IPS-18a (cell line): ENCODE results near the gene RNF220.

ENCODE experiments used
- H3K27ac ChIP-seq: one replicate; pipeline ENCODE4 v1.5.1; 2013; ENCODE audit warnings: low read length
- H3K27me3 ChIP-seq: one replicate; pipeline ENCODE4 v1.6.1; 2013; ENCODE audit warnings: mild to moderate bottlenecking, low read length; ENCODE audit not compliant: control insufficient read depth, insufficient read depth
- H3K36me3 ChIP-seq: one replicate; pipeline ENCODE4 v1.6.1; 2013; ENCODE audit warnings: low read depth, low read length; ENCODE audit not compliant: control insufficient read depth
- H3K4me1 ChIP-seq: one replicate; pipeline ENCODE4 v1.6.1; 2013; ENCODE audit warnings: low read depth, low read length; ENCODE audit not compliant: control insufficient read depth
- H3K4me3 ChIP-seq: one replicate; pipeline ENCODE4 v1.5.1; 2013; ENCODE audit warnings: low read length
- H3K9ac ChIP-seq: one replicate; pipeline ENCODE4 v1.6.1; 2013; ENCODE audit warnings: mild to moderate bottlenecking, low read length, moderate library complexity
- H3K9me3 ChIP-seq: one replicate; pipeline ENCODE4 v1.6.1; 2013; ENCODE audit warnings: low read depth, low read length; ENCODE audit not compliant: control insufficient read depth

The RNF220 gene

DNA sequence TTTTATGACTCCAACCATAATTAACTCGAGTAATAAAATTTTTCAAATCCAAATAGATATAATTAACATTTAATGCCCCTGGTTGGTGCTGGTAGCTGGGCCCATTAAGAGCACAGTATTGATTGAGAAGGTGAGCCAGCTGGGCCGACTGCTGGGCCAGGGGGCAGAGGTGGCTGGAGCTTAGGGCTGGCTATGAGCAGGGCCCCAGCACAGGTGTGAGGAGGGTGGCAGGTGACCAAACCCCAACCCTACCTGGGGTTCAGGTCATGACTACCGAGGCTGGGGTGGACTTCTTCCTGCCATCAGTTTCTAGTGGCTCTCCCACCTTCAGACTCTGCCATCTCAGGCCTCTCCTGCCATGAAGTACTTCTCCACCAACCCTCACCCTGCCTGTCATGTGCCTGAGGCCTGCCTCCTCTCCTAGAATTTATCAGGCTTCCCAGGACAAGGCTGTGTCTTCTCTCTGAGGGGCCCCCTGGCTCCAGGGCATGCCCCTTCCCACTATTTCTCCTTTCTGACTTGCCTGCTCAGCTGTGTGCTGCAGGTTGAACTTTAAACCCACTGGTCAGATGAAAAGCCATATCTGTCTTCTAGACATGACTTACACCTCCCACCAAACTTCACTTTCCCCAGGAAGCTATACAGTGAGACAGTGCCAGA is 183.6 kb downstream of the RNF220 start:
- Histone ChIP-seq H3K27ac (no peak overlapping the region), H3K4me3 (no peak overlapping the region), H3K27me3 (no peaks in the 10 kb centered on the region), H3K36me3 (no peaks in the 10 kb centered on the region), H3K9ac (no peak overlapping the region), H3K9me3 (no peaks in the 10 kb centered on the region), H3K4me1 (peaks cover 25% of the 10 kb centered on the region)

DNA sequence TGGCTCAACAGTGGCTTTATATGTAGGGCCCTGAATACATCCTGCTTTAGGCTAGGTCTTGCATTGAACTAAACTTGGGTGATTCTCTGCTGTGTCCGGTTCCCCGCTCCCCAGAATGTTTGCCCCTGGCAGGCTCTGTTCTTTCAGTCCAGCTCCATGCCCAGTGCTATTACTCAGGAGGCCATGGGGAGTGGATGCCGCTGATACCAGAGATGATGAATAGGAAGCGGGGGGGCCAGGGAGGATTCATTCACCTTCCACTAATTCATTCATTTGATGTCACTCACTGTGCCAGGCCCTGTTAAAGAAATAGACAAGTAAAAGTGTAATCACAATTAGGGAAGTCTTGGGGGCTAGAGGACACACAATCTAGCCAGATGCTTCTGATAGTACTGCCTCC is 185.4 kb downstream of the RNF220 start:
- H3K27me3 ChIP-seq: no peaks in the 10 kb centered on the region
- H3K4me1 ChIP-seq: peaks cover 27% of the 10 kb centered on the region
- no peaks in the 10 kb centered on the region for H3K9me3 ChIP-seq
- no peak overlapping the region for H3K9ac ChIP-seq
- no peaks in the 10 kb centered on the region for H3K36me3 ChIP-seq
- no peak overlapping the region for H3K4me3 ChIP-seq
- no peak overlapping the region for H3K27ac ChIP-seq

GRCh38 chr1:44591381-44591780 is 186.3 kb downstream of the RNF220 start:
- H3K4me3 ChIP-seq: no peak overlapping the region
- no peak overlapping the region for H3K27ac ChIP-seq

DNA sequence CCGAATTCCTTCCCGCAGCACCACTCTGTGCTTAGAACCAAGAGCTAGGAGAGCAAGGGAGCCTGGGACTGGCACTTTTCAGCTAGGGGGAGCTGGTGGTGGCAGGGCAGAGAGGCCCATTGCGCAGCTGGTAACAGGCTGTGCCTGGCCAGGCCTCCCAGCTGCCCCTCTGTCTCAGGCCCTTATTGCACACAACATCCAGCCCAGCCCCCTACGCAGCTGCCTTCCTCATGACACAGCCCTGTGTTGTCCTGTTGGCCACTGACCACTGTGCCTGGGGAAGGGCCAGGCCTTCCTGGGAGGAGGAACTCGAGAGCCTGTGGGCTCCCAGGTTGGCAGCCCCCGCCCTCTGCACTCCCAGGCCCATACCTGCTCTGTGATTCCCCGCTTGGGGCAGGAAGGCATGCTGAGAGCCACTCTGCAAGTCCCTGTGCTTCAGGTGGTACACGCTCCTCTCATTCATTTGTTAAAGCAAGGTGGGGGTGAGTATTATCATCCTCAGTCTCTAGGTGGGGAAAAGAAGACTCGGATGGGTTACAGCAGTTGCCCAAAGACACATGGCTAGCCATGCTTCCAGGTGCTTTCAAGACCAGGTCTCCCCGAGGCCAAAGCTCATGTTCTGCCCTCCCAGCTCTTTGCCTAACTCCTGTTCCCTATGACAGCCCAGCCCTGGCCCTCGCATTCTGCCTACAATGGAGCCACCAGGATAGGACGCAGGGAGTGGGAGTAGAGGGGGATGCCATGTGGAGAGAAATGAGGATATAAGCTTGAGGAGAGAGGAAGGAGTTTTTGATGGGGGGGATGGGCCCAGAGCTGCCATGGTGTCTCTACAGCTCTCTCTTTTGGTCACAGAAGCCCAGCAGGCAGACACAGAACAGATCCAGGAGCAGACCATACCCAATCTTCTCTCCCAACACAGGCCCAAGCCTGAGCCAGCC is 187.4 kb downstream of the RNF220 start:
- H3K4me3 ChIP-seq: no peak overlapping the region
- no peaks in the 10 kb centered on the region for H3K9me3 ChIP-seq
- H3K27ac ChIP-seq: no peak overlapping the region
- H3K36me3 ChIP-seq: no peaks in the 10 kb centered on the region
- peaks cover 23% of the 10 kb centered on the region for H3K4me1 ChIP-seq
- no peak overlapping the region for H3K9ac ChIP-seq
- no peaks in the 10 kb centered on the region for H3K27me3 ChIP-seq

More at GRCh38 chr1:44591381-44591780, 186.3 kb downstream of the RNF220 start:
- no peaks in the 10 kb centered on the region for H3K27me3 ChIP-seq
- H3K36me3 ChIP-seq: no peaks in the 10 kb centered on the region
- H3K9ac ChIP-seq: no peak overlapping the region
- no peaks in the 10 kb centered on the region for H3K9me3 ChIP-seq
- H3K4me1 ChIP-seq: peaks cover 23% of the 10 kb centered on the region

- Histone ChIP-seq H3K4me3 (no peak overlapping the region), H3K36me3 (no peaks in the 10 kb centered on the region), H3K9me3 (no peaks in the 10 kb centered on the region), H3K9ac (no peak overlapping the region), H3K4me1 (peaks cover 23% of the 10 kb centered on the region), H3K27me3 (no peaks in the 10 kb centered on the region), H3K27ac (no peak overlapping the region)
Measured at GRCh38 chr1:44594353-44594752, 189.3 kb downstream of the RNF220 start.

GRCh38 chr1:44594871-44595735 is 190.0 kb downstream of the RNF220 start:
- H3K27me3 ChIP-seq: no peaks in the 10 kb centered on the region
- H3K4me3 ChIP-seq: no peak overlapping the region
- H3K9ac ChIP-seq: no peak overlapping the region
- no peaks in the 10 kb centered on the region for H3K36me3 ChIP-seq
- H3K4me1 ChIP-seq: peaks cover 23% of the 10 kb centered on the region
- no peak overlapping the region for H3K27ac ChIP-seq
- no peaks in the 10 kb centered on the region for H3K9me3 ChIP-seq

DNA sequence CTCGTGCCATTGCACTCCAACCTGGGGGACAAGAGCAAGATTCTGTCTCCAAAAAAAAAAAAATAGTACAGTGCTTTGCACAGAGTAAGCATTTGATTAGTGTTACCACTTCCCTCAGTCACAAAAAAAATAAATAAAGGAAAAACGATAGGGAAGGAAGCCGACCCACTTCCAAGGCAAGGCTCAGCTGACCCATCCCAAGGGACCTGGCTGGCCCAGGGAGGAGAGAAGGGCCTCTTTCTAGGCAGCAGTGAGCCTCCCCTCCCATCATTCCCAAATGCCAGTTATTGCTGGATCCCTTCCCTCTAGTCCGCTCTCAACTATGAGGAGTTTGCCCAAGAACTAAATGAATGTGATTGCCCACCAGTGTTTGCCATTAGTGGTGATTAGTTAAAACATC is 191.5 kb downstream of the RNF220 start:
- Histone ChIP-seq H3K27ac (no peak overlapping the region), H3K9ac (no peak overlapping the region), H3K4me3 (no peak overlapping the region), H3K4me1 (peaks cover 23% of the 10 kb centered on the region), H3K27me3 (no peaks in the 10 kb centered on the region), H3K36me3 (no peaks in the 10 kb centered on the region), H3K9me3 (no peaks in the 10 kb centered on the region)

DNA sequence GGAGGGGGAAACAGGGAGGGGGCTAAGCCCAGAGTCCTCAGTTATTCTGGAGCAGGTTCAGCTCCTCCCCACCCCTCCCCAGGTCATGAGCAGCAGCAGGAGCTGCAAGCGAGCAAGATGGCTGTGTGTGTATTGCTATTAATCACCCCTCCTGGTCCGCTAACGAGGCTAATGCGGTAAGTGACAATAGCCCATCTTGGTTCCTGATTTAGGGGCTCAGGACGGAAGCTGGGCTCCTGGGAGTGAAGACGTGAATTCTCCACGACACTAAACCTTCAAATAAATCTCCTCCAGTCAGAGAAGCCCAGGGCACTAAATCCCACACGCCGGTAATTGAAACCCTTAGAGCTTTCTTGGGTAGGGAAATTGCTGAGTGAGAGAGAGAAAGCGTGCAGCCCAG is 193.1 kb downstream of the RNF220 start:
- H3K36me3 ChIP-seq: no peaks in the 10 kb centered on the region
- H3K9me3 ChIP-seq: no peaks in the 10 kb centered on the region
- no peaks in the 10 kb centered on the region for H3K27me3 ChIP-seq
- no peak overlapping the region for H3K4me3 ChIP-seq
- no peak overlapping the region for H3K9ac ChIP-seq
- H3K27ac ChIP-seq: no peak overlapping the region
- H3K4me1 ChIP-seq: peaks cover 8% of the 10 kb centered on the region

GRCh38 chr1:44602634-44603628 is 197.9 kb downstream of the RNF220 start:
- Histone ChIP-seq H3K36me3 (no peaks in the 10 kb centered on the region), H3K9ac (no peak overlapping the region), H3K9me3 (no peaks in the 10 kb centered on the region), H3K27ac (no peak overlapping the region), H3K4me1 (no peaks in the 10 kb centered on the region), H3K4me3 (no peak overlapping the region), H3K27me3 (no peaks in the 10 kb centered on the region)

DNA sequence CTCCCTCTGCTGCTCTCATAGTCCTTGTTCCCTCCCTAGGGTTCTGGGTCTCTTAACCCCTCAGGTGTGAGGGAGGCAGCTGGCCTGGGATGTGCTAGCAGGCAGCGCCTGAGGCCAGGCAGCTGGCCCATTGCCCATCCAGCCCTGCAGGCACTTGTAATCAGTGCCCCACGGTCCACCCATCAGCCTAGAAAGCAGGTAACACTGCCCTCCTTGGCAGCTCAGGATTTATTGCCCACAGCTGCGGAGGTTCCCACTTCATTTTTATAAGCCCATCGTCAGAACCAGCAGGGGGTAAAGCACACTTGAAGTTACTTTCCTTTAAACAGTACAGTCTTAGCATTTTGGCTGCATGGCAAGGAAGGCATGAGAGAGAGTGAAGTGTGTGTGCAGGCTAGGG is 198.7 kb downstream of the RNF220 start:
- Histone ChIP-seq H3K9ac (no peak overlapping the region), H3K27me3 (no peaks in the 10 kb centered on the region), H3K9me3 (no peaks in the 10 kb centered on the region)

More for the DNA sequence above, 198.7 kb downstream of the RNF220 start:
- Histone ChIP-seq H3K4me3 (no peak overlapping the region), H3K4me1 (no peaks in the 10 kb centered on the region), H3K36me3 (no peaks in the 10 kb centered on the region), H3K27ac (no peak overlapping the region)
